ENCODE measurements around the gene ATP12A.

DNA sequence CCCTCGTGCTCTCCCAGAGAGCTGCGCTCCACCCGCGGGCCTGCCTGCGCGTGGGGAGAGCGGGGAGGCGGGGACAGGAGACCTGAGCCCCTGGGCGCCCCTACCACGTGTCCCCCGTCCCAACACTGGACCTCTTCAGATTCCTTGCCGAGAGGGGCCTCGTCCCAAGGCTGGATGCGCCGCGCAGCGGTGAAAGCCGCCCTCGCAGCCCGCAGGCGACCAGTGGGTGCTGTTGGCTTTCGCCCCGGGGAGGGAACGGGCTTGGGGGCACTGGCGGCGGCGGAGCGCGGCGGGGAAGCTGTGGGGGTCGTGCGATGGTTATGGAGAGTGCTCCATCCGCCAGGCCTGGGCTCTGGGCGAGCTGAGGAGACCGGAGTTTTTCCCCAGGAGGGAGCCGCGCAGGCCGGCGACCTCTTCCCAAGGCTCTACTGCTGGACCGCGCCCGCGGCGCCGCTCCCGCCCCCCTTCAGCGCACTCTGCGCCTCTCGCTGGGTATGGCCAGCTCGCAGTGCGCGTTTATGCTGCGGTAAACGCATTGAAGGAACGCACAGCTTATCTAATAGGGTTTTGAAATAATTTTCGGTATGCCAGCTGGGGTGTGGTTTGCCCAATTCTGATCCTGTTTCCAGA, 66.5 kb downstream of the ATP12A start:
- TF ChIP-seq, protein P1, sequence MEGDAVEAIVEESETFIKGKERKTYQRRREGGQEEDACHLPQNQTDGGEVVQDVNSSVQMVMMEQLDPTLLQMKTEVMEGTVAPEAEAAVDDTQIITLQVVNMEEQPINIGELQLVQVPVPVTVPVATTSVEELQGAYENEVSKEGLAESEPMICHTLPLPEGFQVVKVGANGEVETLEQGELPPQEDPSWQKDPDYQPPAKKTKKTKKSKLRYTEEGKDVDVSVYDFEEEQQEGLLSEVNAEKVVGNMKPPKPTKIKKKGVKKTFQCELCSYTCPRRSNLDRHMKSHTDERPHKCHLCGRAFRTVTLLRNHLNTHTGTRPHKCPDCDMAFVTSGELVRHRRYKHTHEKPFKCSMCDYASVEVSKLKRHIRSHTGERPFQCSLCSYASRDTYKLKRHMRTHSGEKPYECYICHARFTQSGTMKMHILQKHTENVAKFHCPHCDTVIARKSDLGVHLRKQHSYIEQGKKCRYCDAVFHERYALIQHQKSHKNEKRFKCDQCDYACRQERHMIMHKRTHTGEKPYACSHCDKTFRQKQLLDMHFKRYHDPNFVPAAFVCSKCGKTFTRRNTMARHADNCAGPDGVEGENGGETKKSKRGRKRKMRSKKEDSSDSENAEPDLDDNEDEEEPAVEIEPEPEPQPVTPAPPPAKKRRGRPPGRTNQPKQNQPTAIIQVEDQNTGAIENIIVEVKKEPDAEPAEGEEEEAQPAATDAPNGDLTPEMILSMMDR (IDR thresholded peaks at IDR 0.05), result peak; percentile 58
- TF ChIP-seq EZH2 (IDR thresholded peaks at IDR 0.05), result peak; percentile 42

Data from neural progenitor cell (in vitro differentiated cells).